Erythroblast (primary cell): ENCODE results near the gene ZRANB1.

Source experiments
- GATA1 ChIP-seq: IDR thresholded peaks from 2 replicates; pipeline ENCODE4 v1.6.1; 2011; ENCODE audit warnings: low read depth, mild to moderate bottlenecking, control low read depth, low read length, moderate library complexity
- POLR2A ChIP-seq: IDR thresholded peaks from 2 replicates; pipeline ENCODE4 v1.6.1; 2011; ENCODE audit warnings: mild to moderate bottlenecking, low read length

GRCh38 chr10:124984376-124984775 lies 42.5 kb downstream of the ZRANB1 start:
- no peak for TF ChIP-seq POLR2A
- TF ChIP-seq GATA1 = no peak
